Activated naive CD8-positive, alpha-beta T cell treated with anti-CD3 and anti-CD28 coated beads, Interleukin-2, amount 50 U/mL, for 16 hours (primary cell): ENCODE data around the gene CXCR5.
A peak's percentile ranks its signal among the peaks of the same experiment; 100 is the strongest.

Source experiments
- DNase-seq: peaks from one replicate; pipeline ENCODE4 v3.0.0-alpha.2; 2020; ENCODE audit warnings: low read depth, low spot score

The CXCR5 gene

GRCh38 chr11:118898400-118899295, 15.0 kb downstream of the CXCR5 start:
- no peak for DNase-seq

- DNase-seq: no peak
Measured at GRCh38 chr11:118899296-118899688, 15.6 kb downstream of the CXCR5 start.

GRCh38 chr11:118899706-118900360, 16.1 kb downstream of the CXCR5 start:
- no peak for DNase-seq

- no peak for DNase-seq
Measured at GRCh38 chr11:118900535-118901384, 17.1 kb downstream of the CXCR5 start.

- no peak for DNase-seq
Measured at GRCh38 chr11:118901494-118902335, 18.0 kb downstream of the CXCR5 start.

- no peak for DNase-seq
Measured at GRCh38 chr11:118902336-118903203, 18.9 kb downstream of the CXCR5 start.

- no peak for DNase-seq
Measured at GRCh38 chr11:118903204-118904015, 19.7 kb downstream of the CXCR5 start.

GRCh38 chr11:118907051-118908042, 23.7 kb downstream of the CXCR5 start:
- DNase-seq: peak; percentile 84

- no peak for DNase-seq
Measured at GRCh38 chr11:118908264-118908663, 24.6 kb downstream of the CXCR5 start.

GRCh38 chr11:118908901-118909618, 25.4 kb downstream of the CXCR5 start:
- no peak for DNase-seq

GRCh38 chr11:118909619-118910308, 26.1 kb downstream of the CXCR5 start:
- no peak for DNase-seq

- no peak for DNase-seq
Measured at GRCh38 chr11:118910309-118911112, 26.8 kb downstream of the CXCR5 start.

- no peak for DNase-seq
Measured at GRCh38 chr11:118911113-118911879, 27.6 kb downstream of the CXCR5 start.

- peak; percentile 63 for DNase-seq
Measured at GRCh38 chr11:118911880-118912741, 28.4 kb downstream of the CXCR5 start.
